Measurements from ENCODE around the gene INPP4B. TPM values are rescaled to one million over a fixed set of nuclear protein-coding genes. Genes with fewer than 3 reads are reported as not detected.

INPP4B gene
- total and polyA plus RNA-seq, 2 of the 4 experiments (the other 2 are of a cell fraction): 1.8 to 14.0 TPM

DNA sequence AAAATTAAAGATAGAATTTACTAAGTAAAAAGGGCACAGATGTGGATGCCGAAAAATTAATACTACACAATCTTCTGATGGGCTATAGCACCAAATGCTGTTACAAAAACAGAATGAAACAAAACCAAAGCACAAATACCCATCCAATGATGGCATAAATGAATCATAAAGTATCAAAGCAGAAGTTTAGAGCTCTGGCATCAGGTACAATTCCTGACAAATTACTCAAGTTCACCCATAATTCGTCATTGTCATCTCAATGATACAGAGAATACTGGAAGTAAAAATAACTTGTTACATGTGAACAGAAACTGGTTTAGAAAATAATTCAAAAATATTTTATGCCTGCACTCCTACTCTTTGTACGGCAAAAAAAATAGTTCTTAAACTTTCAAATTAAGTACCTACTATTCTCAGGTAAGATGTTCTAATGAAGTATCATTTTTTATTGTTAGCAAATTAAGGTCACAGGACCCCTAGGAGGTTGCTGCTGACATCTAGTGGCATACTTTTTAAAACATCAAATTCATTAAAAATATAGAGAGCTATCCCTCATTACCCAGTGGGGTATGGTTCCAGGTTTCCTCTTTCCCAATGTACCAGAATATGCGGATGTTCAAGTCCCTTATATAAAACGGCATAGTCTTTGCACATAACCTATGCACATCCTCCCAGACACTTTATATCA is 126.1 kb downstream of the INPP4B start:
- no peaks in the 10 kb centered on the region for H3K79me1 ChIP-seq (ENCODE audit: low read depth in 1 of 2, low read length in 2 of 2)
- H4K20me1 ChIP-seq (ENCODE audit: insufficient read depth, low read length): no peaks in the 10 kb centered on the region
- H3K18ac ChIP-seq (ENCODE audit: low read depth, low read length): no peak overlapping the region
- dilution Hi-C loops (cut with HindIII; ENCODE audit: low sequenced_read_pairs, unreplicated experiment) (no loop called here), intact Hi-C loops (cut with micrococcal nuclease) (loop anchor here (1.0 to 5.0 kb wide), 3 partner anchors 117 to 593 kb away; no protein-coding TSS in a partner anchor), in situ Hi-C loops (cut with MboI; ENCODE audit: low sequenced_read_pairs) (loop anchor here (10.0 to 25.0 kb wide), 3 partner anchors 365 to 1558 kb away; no protein-coding TSS in a partner anchor)
- H3K14ac ChIP-seq (replicated peaks; ENCODE audit: low read depth, low read length): no peak overlapping the region
- no peaks in the 10 kb centered on the region for H3K9me3 ChIP-seq (ENCODE audit: control insufficient read depth, insufficient read depth, low read length)
- no peak overlapping the region for H3K27ac ChIP-seq (ENCODE audit: insufficient read depth, low read length)
- no peak overlapping the region for H4K91ac ChIP-seq (ENCODE audit: insufficient read depth, low read depth, low read length)
- DNase-seq: peak; percentile 21
- no TSS peak for BruUV-seq (replicated peaks)
- H3K56ac ChIP-seq (ENCODE audit: extremely low read depth, insufficient read depth, low read length): no peak overlapping the region
- no peak overlapping the region for H3K23ac ChIP-seq (ENCODE audit: low read depth, low read length)
- H3K4ac ChIP-seq (ENCODE audit: low read depth, low read length): no peak overlapping the region
- no peak overlapping the region for H2AK5ac ChIP-seq (ENCODE audit: low read depth, low read length)
- no peak overlapping the region for H3K9ac ChIP-seq (ENCODE audit: low read depth, low read length)
- H3K27me3 ChIP-seq (ENCODE audit: control insufficient read depth, insufficient read depth, low read length): no peaks in the 10 kb centered on the region
- no peaks in the 10 kb centered on the region for H3K36me3 ChIP-seq (ENCODE audit: control insufficient read depth, insufficient read depth, low read length)
- H2BK120ac ChIP-seq (ENCODE audit: low read depth, low read length): no peak overlapping the region
- H4K5ac ChIP-seq (ENCODE audit: low read depth, low read length): no peak overlapping the region
- no peaks in the 10 kb centered on the region for H3K9me1 ChIP-seq (ENCODE audit: insufficient read depth, low read length)
- ATAC-seq (ENCODE audit: low read depth): peak; percentile 37; the same call in 1 of the 2 replicates
- no peak overlapping the region for H2AFZ ChIP-seq (replicated peaks; ENCODE audit: low read length, poor library complexity)
- WGBS, 2 experiments (ENCODE audit: extremely low coverage in 2 of 2, insufficient read length in 1 of 2): no CpG with 5 or more reads among the region's 5 CpGs
- CTCF ChIA-PET: interaction anchor here (0.6 to 1.5 kb wide), 5 partner anchors 10 to 762 kb away, joined by 3 to 8 read pairs (median 4); no protein-coding TSS in a partner anchor
- H3K4me2 ChIP-seq (ENCODE audit: low read depth, low read length): no peak overlapping the region
- H2AK9ac ChIP-seq (replicated peaks; ENCODE audit: low read depth, low read length, poor library complexity): no peak overlapping the region
- POLR2A ChIA-PET (ENCODE audit: unreplicated experiment): no interaction called here
- TF ChIP-seq, protein P1, sequence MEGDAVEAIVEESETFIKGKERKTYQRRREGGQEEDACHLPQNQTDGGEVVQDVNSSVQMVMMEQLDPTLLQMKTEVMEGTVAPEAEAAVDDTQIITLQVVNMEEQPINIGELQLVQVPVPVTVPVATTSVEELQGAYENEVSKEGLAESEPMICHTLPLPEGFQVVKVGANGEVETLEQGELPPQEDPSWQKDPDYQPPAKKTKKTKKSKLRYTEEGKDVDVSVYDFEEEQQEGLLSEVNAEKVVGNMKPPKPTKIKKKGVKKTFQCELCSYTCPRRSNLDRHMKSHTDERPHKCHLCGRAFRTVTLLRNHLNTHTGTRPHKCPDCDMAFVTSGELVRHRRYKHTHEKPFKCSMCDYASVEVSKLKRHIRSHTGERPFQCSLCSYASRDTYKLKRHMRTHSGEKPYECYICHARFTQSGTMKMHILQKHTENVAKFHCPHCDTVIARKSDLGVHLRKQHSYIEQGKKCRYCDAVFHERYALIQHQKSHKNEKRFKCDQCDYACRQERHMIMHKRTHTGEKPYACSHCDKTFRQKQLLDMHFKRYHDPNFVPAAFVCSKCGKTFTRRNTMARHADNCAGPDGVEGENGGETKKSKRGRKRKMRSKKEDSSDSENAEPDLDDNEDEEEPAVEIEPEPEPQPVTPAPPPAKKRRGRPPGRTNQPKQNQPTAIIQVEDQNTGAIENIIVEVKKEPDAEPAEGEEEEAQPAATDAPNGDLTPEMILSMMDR (conservative IDR thresholded peaks at IDR 0.05; ENCODE audit: low read depth, low read length): peak; percentile 57
- TF ChIP-seq SMC3 (IDR thresholded peaks at IDR 0.05; ENCODE audit: low read depth, low read length) (peak; percentile 64), POLR2A (IDR thresholded peaks at IDR 0.05; ENCODE audit: low read depth, low read length) (no peak), BHLHE40 (IDR thresholded peaks at IDR 0.05; ENCODE audit: low read depth, low read length) (no peak), RCOR1 (IDR thresholded peaks at IDR 0.05; ENCODE audit: insufficient replicate concordance, low read length) (no peak), CEBPB (IDR thresholded peaks at IDR 0.05; ENCODE audit: low read depth, low read length) (no peak), RAD21 (IDR thresholded peaks at IDR 0.05; ENCODE audit: low read length) (peak; percentile 67), FOS (IDR thresholded peaks at IDR 0.05; ENCODE audit: low read depth, low read length) (no peak), CHD1 (IDR thresholded peaks at IDR 0.05; ENCODE audit: low read depth, low read length) (no peak)
- H2BK20ac ChIP-seq (ENCODE audit: low read depth, low read length): no peak overlapping the region
- no peak overlapping the region for H2BK15ac ChIP-seq (ENCODE audit: low read depth, low read length)
- H2BK5ac ChIP-seq (ENCODE audit: low read depth, low read length, poor library complexity, severe bottlenecking): no peak overlapping the region
- H3K4me1 ChIP-seq (ENCODE audit: control insufficient read depth, insufficient read depth, low read length): no peaks in the 10 kb centered on the region
- no peak overlapping the region for H3K4me3 ChIP-seq (ENCODE audit: insufficient read depth, low read depth, low read length)
- no peak overlapping the region for H4K8ac ChIP-seq (ENCODE audit: low read depth in 2 of 2, low read length in 2 of 2)
